ENCODE measurements around the gene GSTO2. TPM values are rescaled to one million over a fixed set of nuclear protein-coding genes. Genes with fewer than 3 reads are reported as not detected.

The GSTO2 gene
- total and polyA plus RNA-seq, 2 of the 13 experiments (the other 11 are each of a cell fraction or from before 2014, with no cell fraction given), result 2.1 to 7.9 TPM

DNA sequence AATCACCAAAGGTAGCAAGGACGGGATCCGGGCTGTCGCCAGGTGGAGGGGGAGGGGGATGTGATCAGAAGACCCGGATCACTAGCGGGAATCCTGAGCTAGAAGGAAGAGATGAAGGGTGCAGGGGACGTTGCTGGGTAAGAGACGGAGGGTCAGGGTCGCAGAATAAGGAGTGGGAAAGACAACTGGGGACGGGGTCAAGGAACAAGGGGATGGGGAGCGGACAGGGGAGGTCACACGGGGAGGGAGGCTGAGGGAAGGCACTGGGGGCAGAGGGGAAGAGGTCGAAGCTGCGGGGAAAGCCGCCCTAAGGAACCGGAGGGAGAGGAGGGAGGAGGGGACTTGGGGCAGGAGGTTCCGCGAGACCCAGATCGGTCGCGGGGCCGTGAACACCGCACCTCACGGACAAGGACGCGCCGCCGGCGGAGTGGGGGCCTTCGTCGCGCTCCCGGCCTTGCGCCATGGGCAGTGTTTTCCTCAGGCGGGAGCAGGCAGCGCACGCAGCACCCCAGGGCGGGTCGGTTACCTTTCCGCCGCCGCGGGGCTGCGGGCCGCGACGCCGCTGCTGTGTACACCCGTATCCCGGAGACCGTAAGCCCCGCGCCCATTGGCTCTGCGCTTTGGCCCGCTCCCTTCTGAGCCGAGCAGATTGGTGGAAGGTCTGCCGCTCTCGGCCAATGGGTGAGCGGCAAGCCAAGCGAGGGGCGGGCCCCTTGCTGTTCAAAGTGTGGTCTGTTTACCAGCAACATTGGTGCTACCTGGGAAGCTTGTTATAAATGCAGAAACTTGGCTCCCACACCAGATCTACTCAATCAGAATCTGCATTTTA is 37.0 kb upstream of the GSTO2 start, which contains the start of gene CFAP43 (continued):
- TF ChIP-seq, protein P1, sequence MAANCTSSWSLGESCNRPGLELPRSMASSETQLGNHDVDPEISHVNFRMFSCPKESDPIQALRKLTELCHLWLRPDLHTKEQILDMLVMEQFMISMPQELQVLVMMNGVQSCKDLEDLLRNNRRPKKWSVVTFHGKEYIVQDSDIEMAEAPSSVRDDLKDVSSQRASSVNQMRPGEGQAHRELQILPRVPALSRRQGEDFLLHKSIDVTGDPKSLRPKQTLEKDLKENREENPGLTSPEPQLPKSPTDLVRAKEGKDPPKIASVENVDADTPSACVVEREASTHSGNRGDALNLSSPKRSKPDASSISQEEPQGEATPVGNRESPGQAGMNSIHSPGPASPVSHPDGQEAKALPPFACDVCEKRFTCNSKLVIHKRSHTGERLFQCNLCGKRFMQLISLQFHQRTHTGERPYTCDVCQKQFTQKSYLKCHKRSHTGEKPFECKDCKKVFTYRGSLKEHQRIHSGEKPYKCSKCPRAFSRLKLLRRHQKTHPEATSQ (CRISPR knock-in tag; IDR thresholded peaks at IDR 0.05; ENCODE audit: borderline replicate concordance), result 0 out of 2 replicates have a peak, but pooled peaks have one; percentile 19
- TF ChIP-seq KDM1A (CRISPR knock-in tag; IDR thresholded peaks at IDR 0.05) (no peak), NONO (IDR thresholded peaks at IDR 0.05) (no peak), NONO (CRISPR knock-in tag; conservative IDR thresholded peaks at IDR 0.05) (peak; percentile 84), ZNF563 (CRISPR knock-in tag; IDR thresholded peaks at IDR 0.05) (peak; percentile 83), ZNF781 (CRISPR knock-in tag; IDR thresholded peaks at IDR 0.05; ENCODE audit: borderline replicate concordance, not compliant biosample characterization) (peak; percentile 56), SNAPC5 (CRISPR knock-in tag; IDR thresholded peaks at IDR 0.05; ENCODE audit: borderline replicate concordance) (0 out of 2 replicates have a peak, but pooled peaks have one; percentile 13), POLR2AphosphoS2 (IDR thresholded peaks at IDR 0.05; ENCODE audit: low read depth, low read length) (no peak), NAIF1 (CRISPR knock-in tag; IDR thresholded peaks at IDR 0.05; ENCODE audit: borderline replicate concordance) (no peak), SIN3A (IDR thresholded peaks at IDR 0.05; ENCODE audit: borderline replicate concordance, low read depth, low read length) (peak; percentile 99), KAT2B (IDR thresholded peaks at IDR 0.05; ENCODE audit: borderline replicate concordance, low read depth, low read length) (no peak), CHD4 (IDR thresholded peaks at IDR 0.05; ENCODE audit: borderline replicate concordance, low read length) (no peak), ZNF33B (CRISPR knock-in tag; IDR thresholded peaks at IDR 0.05) (0 out of 2 replicates have a peak, but pooled peaks have one; percentile 43), ZZZ3 (CRISPR knock-in tag; IDR thresholded peaks at IDR 0.05; ENCODE audit: borderline replicate concordance) (0 out of 2 replicates have a peak, but pooled peaks have one; percentile 57), TAF1 (CRISPR knock-in tag; IDR thresholded peaks at IDR 0.05) (peak; percentile 69; the same call in 1 of the 2 replicates), NR1H2 (CRISPR knock-in tag; IDR thresholded peaks at IDR 0.05; ENCODE audit: borderline replicate concordance, low read depth) (0 out of 2 replicates have a peak, but pooled peaks have one; percentile 67), RNF2 (conservative IDR thresholded peaks at IDR 0.05; ENCODE audit: low read depth) (peak; percentile 76; the same call in 1 of the 2 replicates), ZNF431 (CRISPR knock-in tag; IDR thresholded peaks at IDR 0.05; ENCODE audit: borderline replicate concordance, low read depth) (no peak), DDIT3 (CRISPR knock-in tag; IDR thresholded peaks at IDR 0.05) (no peak), CBFB (CRISPR knock-in tag; IDR thresholded peaks at IDR 0.05) (peak; percentile 60; the same call in 1 of the 2 replicates), HIC2 (CRISPR knock-in tag; IDR thresholded peaks at IDR 0.05; ENCODE audit: low read depth) (peak; percentile 48; the same call in 1 of the 2 replicates)
- TF ChIP-seq, protein P2, sequence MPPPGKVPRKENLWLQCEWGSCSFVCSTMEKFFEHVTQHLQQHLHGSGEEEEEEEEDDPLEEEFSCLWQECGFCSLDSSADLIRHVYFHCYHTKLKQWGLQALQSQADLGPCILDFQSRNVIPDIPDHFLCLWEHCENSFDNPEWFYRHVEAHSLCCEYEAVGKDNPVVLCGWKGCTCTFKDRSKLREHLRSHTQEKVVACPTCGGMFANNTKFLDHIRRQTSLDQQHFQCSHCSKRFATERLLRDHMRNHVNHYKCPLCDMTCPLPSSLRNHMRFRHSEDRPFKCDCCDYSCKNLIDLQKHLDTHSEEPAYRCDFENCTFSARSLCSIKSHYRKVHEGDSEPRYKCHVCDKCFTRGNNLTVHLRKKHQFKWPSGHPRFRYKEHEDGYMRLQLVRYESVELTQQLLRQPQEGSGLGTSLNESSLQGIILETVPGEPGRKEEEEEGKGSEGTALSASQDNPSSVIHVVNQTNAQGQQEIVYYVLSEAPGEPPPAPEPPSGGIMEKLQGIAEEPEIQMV (CRISPR knock-in tag; IDR thresholded peaks at IDR 0.05; ENCODE audit: low read depth), result peak; percentile 88
- TF ChIP-seq, protein P3, sequence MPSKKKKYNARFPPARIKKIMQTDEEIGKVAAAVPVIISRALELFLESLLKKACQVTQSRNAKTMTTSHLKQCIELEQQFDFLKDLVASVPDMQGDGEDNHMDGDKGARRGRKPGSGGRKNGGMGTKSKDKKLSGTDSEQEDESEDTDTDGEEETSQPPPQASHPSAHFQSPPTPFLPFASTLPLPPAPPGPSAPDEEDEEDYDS (CRISPR knock-in tag; IDR thresholded peaks at IDR 0.05), result no peak

Data from HepG2 (cell line).